HCT116 (cell line): ENCODE data around the gene NUBPL.

Experiments used
- CTCF ChIP-seq, 3 experiments: fragments of 200-600 bp in 1 of 3; sonication (generic) in 1 of 3; IDR thresholded peaks in 2 of 3; conservative IDR thresholded peaks in 1 of 3; 2 replicates each; pipeline ENCODE4 v1.5.1; 2012 to 2017; ENCODE audit warnings: low read depth in 2 of 3, low read length in 2 of 3, antibody characterized with exemption in 1 of 3, borderline replicate concordance in 1 of 3, control low read depth in 1 of 3, mild to moderate bottlenecking in 1 of 3, mixed read lengths in 1 of 3, mixed run types in 1 of 3, moderate library complexity in 1 of 3; ENCODE audit not compliant: insufficient read depth in 1 of 3
- EGR1 ChIP-seq: IDR thresholded peaks from 2 replicates; pipeline ENCODE4 v1.6.1; 2012; ENCODE audit warnings: low read depth
- EZH2phosphoT487 ChIP-seq: fragments of 200-600 bp; IDR thresholded peaks from 2 replicates; pipeline ENCODE4 v1.6.1; 2018; ENCODE audit warnings: antibody characterized with exemption, borderline replicate concordance
- POLR2A ChIP-seq: IDR thresholded peaks from 2 replicates; pipeline ENCODE4 v1.7.0; 2011; ENCODE audit warnings: borderline replicate concordance; ENCODE audit not compliant: insufficient read depth, insufficient read length; ENCODE audit errors: extremely low read depth
- POLR2AphosphoS5 ChIP-seq: IDR thresholded peaks from 2 replicates; pipeline ENCODE4 v1.6.1; 2011; ENCODE audit warnings: mild to moderate bottlenecking, low read depth, low read length, moderate library complexity
- RAD21 ChIP-seq: IDR thresholded peaks from 2 replicates; pipeline ENCODE4 v1.6.1; 2012; ENCODE audit warnings: low read depth, mild to moderate bottlenecking
- REST ChIP-seq: IDR thresholded peaks from 2 replicates; pipeline ENCODE4 v1.6.1; 2012; ENCODE audit warnings: low read depth
- SIN3A ChIP-seq: IDR thresholded peaks from 2 replicates; pipeline ENCODE4 v1.6.1; 2012; ENCODE audit warnings: low read depth
- YY1 ChIP-seq: IDR thresholded peaks from 2 replicates; pipeline ENCODE4 v1.6.1; 2011; ENCODE audit warnings: low read length, low read depth, moderate library complexity, mild to moderate bottlenecking; ENCODE audit not compliant: insufficient replicate concordance; ENCODE audit errors: extremely low read depth
- ZBTB33 ChIP-seq: IDR thresholded peaks from 2 replicates; pipeline ENCODE4 v1.6.1; 2011; ENCODE audit warnings: mild to moderate bottlenecking, low read length, moderate library complexity; ENCODE audit not compliant: insufficient replicate concordance; ENCODE audit errors: extremely low read depth
- ZNF274 ChIP-seq: fragments of 200-500 bp; sonication (Bioruptor generic); IDR thresholded peaks from 2 replicates; pipeline ENCODE4 v1.6.1; 2014; ENCODE audit warnings: mild to moderate bottlenecking, low read depth, low read length, inconsistent platforms
- TF ChIP-seq, protein P1 (sequence below): IDR thresholded peaks from 2 replicates; pipeline ENCODE4 v1.6.1; 2012

- TF ChIP-seq CTCF (IDR thresholded peaks at IDR 0.05 in 2 of 3, conservative IDR thresholded peaks at IDR 0.05 in 1 of 3; ENCODE audit: borderline replicate concordance in 1 of 3, insufficient read depth in 1 of 3, low read depth in 2 of 3, low read length in 2 of 3) (no peak), POLR2A (no peak), EZH2phosphoT487 (no peak), ZNF274 (no peak), RAD21 (no peak), SIN3A (no peak), POLR2AphosphoS5 (no peak), REST (no peak), EGR1 (no peak), YY1 (no peak), ZBTB33 (no peak)
- TF ChIP-seq, protein P1, sequence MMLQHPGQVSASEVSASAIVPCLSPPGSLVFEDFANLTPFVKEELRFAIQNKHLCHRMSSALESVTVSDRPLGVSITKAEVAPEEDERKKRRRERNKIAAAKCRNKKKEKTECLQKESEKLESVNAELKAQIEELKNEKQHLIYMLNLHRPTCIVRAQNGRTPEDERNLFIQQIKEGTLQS = no peak
Observed at GRCh38 chr14:31678421-31679249, 117.4 kb downstream of the NUBPL start.
